Measurements from ENCODE around the gene SSC5D. TPM values are rescaled to one million over a fixed set of nuclear protein-coding genes. Genes with fewer than 3 reads are reported as not detected.
A peak's percentile ranks its signal among the peaks of the same experiment; 100 is the strongest.

The SSC5D gene
- total RNA-seq, 1 experiment from 2014 or later, result 3.2 TPM

GRCh38 chr19:55546822-55547614 lies 58.8 kb downstream of the SSC5D start:
- Mint-ChIP-seq H3K27me3 (ENCODE audit: low read depth) (peaks cover 10% of the 10 kb centered on the region), H3K4me3 (peak overlapping the region in 1 of 2 experiments; percentile 50; a peak in 2 of 5 replicates), H3K9me3 (peaks cover 2 to 14% of the 10 kb centered on the region in 2 experiments; a peak in 2 of 5 replicates), H3K27ac (peak overlapping the region in 2 of 3 experiments; percentile 65 to 90; a peak in 5 of 7 replicates), H3K4me1 (peaks cover 20 to 43% of the 10 kb centered on the region in 2 experiments), H3K36me3 (ENCODE audit: insufficient read depth in 1 of 3, low read depth in 3 of 3) (no peaks in the 10 kb centered on the region; a peak in 1 of 7 replicates)
- no peaks in the 10 kb centered on the region for H3K79me2 ChIP-seq (ENCODE audit: insufficient read depth, low read length)
- no peak overlapping the region for H3K56ac ChIP-seq (ENCODE audit: insufficient read length, low read depth, low read length)
- H3K23me2 ChIP-seq (ENCODE audit: insufficient read length, low read depth, low read length, poor library complexity, severe bottlenecking), result peaks cover 7% of the 10 kb centered on the region
- no peak overlapping the region for H2BK5ac ChIP-seq (ENCODE audit: insufficient read length, low read length)
- no peak overlapping the region for H3T11ph ChIP-seq (ENCODE audit: low read length)
- no peak overlapping the region for H2BK12ac ChIP-seq (ENCODE audit: insufficient read length, low read depth, low read length)
- no peak overlapping the region for H2BK120ac ChIP-seq (ENCODE audit: low read depth, low read length, poor library complexity, severe bottlenecking)
- no peaks in the 10 kb centered on the region for H4K20me1 ChIP-seq (ENCODE audit: control insufficient read depth, insufficient read depth, insufficient read length)
- DNase-seq, result no peak
- H3K27me3 ChIP-seq (ENCODE audit: insufficient read depth, low read length), result no peaks in the 10 kb centered on the region
- H3K9me3 ChIP-seq (ENCODE audit: control insufficient read depth, low read depth, low read length), result no peaks in the 10 kb centered on the region
- H2BK20ac ChIP-seq (ENCODE audit: low read depth, low read length, poor library complexity, severe bottlenecking), result no peak overlapping the region
- no peak overlapping the region for H4K91ac ChIP-seq (ENCODE audit: insufficient read length, low read depth, low read length)
- no peak overlapping the region for H3K9ac ChIP-seq (ENCODE audit: extremely low read depth, insufficient read length, low read length)
- no peak overlapping the region for H3K18ac ChIP-seq (ENCODE audit: insufficient read length, low read depth, low read length)
- H3K4me2 ChIP-seq (ENCODE audit: insufficient read depth, insufficient read length, low read length), result no peak overlapping the region
- no peak overlapping the region for H4K8ac ChIP-seq (replicated peaks; ENCODE audit: insufficient read length, low read depth, low read length)
- no peak overlapping the region for H3K23ac ChIP-seq (ENCODE audit: insufficient read length, low read depth, low read length)
- H3K4ac ChIP-seq (ENCODE audit: low read depth, low read length), result no peak overlapping the region
- H2BK15ac ChIP-seq (ENCODE audit: low read depth, low read length), result no peak overlapping the region
- no peaks in the 10 kb centered on the region for H3K4me1 ChIP-seq (ENCODE audit: insufficient read depth, low read length)
- WGBS (ENCODE audit: extremely low coverage, insufficient read length, low lambda C conversion rate), result no CpG with 5 or more reads among the region's 17 CpGs
- H3K79me1 ChIP-seq (ENCODE audit: insufficient read depth, low read depth, low read length, poor library complexity, severe bottlenecking), result no peaks in the 10 kb centered on the region
- peak overlapping the region; percentile 61; the same call in 1 of the 2 replicates for H3K14ac ChIP-seq (ENCODE audit: insufficient read depth, low read length)
- no peak overlapping the region for H4K5ac ChIP-seq (ENCODE audit: insufficient read length, low read depth, low read length)
- no peak overlapping the region for H2AK5ac ChIP-seq (ENCODE audit: insufficient read length, low read length)
- no peak for TF ChIP-seq CTCF (conservative IDR thresholded peaks at IDR 0.05)
- H3K27ac ChIP-seq (ENCODE audit: insufficient read length, low read depth, low read length), result no peak overlapping the region
- no peak overlapping the region for H2AFZ ChIP-seq (ENCODE audit: low read length)

Data from H9 (cell line).